Upper lobe of right lung (tissue), 1 donor: ENCODE results near the gene XPC. TPM values are rescaled to one million over a fixed set of nuclear protein-coding genes. Genes with fewer than 3 reads are reported as not detected.

Experiments
- ATAC-seq: fragments of 200-7000 bp; cut with Tn5 transposase; one replicate; pipeline ENCODE4 v1.9.1; 2020; ENCODE audit warnings: mild to moderate bottlenecking, moderate library complexity
- DNase-seq: peaks from one replicate; pipeline ENCODE4 v3.0.0-alpha.2; 2020
- H3K27ac ChIP-seq: fragments of 200-600 bp; one replicate; pipeline ENCODE4 v1.8.0; 2022
- H3K27me3 ChIP-seq: fragments of 200-600 bp; one replicate; pipeline ENCODE4 v1.8.0; 2022; ENCODE audit warnings: mild to moderate bottlenecking
- H3K36me3 ChIP-seq: fragments of 200-600 bp; one replicate; pipeline ENCODE4 v1.8.0; 2022
- H3K4me1 ChIP-seq: fragments of 200-600 bp; one replicate; pipeline ENCODE4 v1.8.0; 2022
- H3K4me3 ChIP-seq: fragments of 200-600 bp; one replicate; pipeline ENCODE4 v1.8.0; 2022; ENCODE audit warnings: mild to moderate bottlenecking
- H3K9me3 ChIP-seq: fragments of 200-600 bp; one replicate; pipeline ENCODE4 v1.8.0; 2022
- CTCF ChIP-seq: fragments of 200-600 bp; IDR thresholded peaks from one replicate; pipeline ENCODE4 v1.8.0; 2022; ENCODE audit warnings: antibody characterized with exemption
- intact Hi-C: fragments of 100-400 bp; cut with DNase I; formaldehyde crosslinking; loops from one replicate; pipeline ENCODE4 v1.11.0; 2022
- total RNA-seq: library from RNA; stranded (reverse); fragmentation: NEBNext Ultra II Directional; extraction: Animal tissue kit (Norgen Biotek cat#: 25700); gene quantifications from one replicate; pipeline ENCODE4 v1.2.1, GENCODE V29; 2021
- donor health status: DM: no; HTN: yes; CAD: no; lungs with severe emphysema.

XPC gene
- total RNA-seq, 1 donor from 2014 or later = 36.1 TPM

- no peak overlapping the region for H3K27ac ChIP-seq
- no peak for DNase-seq
- no peaks in the 10 kb centered on the region for H3K27me3 ChIP-seq
- peaks cover 2% of the 10 kb centered on the region for H3K4me1 ChIP-seq
- H3K4me3 ChIP-seq = no peak overlapping the region
- TF ChIP-seq CTCF = no peak
- intact Hi-C loops = no loop called here
- H3K36me3 ChIP-seq = peaks cover 82% of the 10 kb centered on the region
- no peaks in the 10 kb centered on the region for H3K9me3 ChIP-seq
- ATAC-seq = no peak
Observed at GRCh38 chr3:14169871-14170270, 8.5 kb downstream of the XPC start.

- intact Hi-C loops = no loop called here
- Histone ChIP-seq H3K27ac (no peak overlapping the region), H3K36me3 (peaks cover 86% of the 10 kb centered on the region), H3K9me3 (no peaks in the 10 kb centered on the region), H3K4me1 (no peaks in the 10 kb centered on the region), H3K4me3 (no peak overlapping the region), H3K27me3 (no peaks in the 10 kb centered on the region)
- DNase-seq (no peak), ATAC-seq (no peak)
- no peak for TF ChIP-seq CTCF
Observed at GRCh38 chr3:14169435-14169834, 9.0 kb downstream of the XPC start.

GRCh38 chr3:14166877-14167603, 11.4 kb downstream of the XPC start:
- Histone ChIP-seq H3K4me3 (no peak overlapping the region), H3K36me3 (peaks cover 100% of the 10 kb centered on the region), H3K27ac (no peak overlapping the region), H3K9me3 (no peaks in the 10 kb centered on the region), H3K27me3 (no peaks in the 10 kb centered on the region), H3K4me1 (no peaks in the 10 kb centered on the region)
- no peak for TF ChIP-seq CTCF
- no peak for DNase-seq
- no peak for ATAC-seq
- intact Hi-C loops = no loop called here

- Histone ChIP-seq H3K4me1 (no peaks in the 10 kb centered on the region), H3K9me3 (peaks cover 13% of the 10 kb centered on the region), H3K27me3 (no peaks in the 10 kb centered on the region), H3K27ac (no peak overlapping the region), H3K4me3 (no peak overlapping the region), H3K36me3 (peaks cover 100% of the 10 kb centered on the region)
- intact Hi-C loops = no loop called here
- ATAC-seq = no peak
- TF ChIP-seq CTCF = no peak
- no peak for DNase-seq
Observed at GRCh38 chr3:14162178-14162577, 16.2 kb downstream of the XPC start.

- Histone ChIP-seq H3K9me3 (peaks cover 13% of the 10 kb centered on the region), H3K27me3 (no peaks in the 10 kb centered on the region), H3K27ac (no peak overlapping the region), H3K4me3 (no peak overlapping the region), H3K4me1 (no peaks in the 10 kb centered on the region), H3K36me3 (peaks cover 100% of the 10 kb centered on the region)
- no peak for TF ChIP-seq CTCF
- ATAC-seq (no peak), DNase-seq (no peak)
- intact Hi-C loops = no loop called here
Observed at GRCh38 chr3:14161282-14161681, 17.1 kb downstream of the XPC start.

GRCh38 chr3:14159426-14159825, 19.0 kb downstream of the XPC start:
- no peak for TF ChIP-seq CTCF
- peaks cover 96% of the 10 kb centered on the region for H3K36me3 ChIP-seq
- intact Hi-C loops = no loop called here
- no peak overlapping the region for H3K27ac ChIP-seq
- DNase-seq (no peak), ATAC-seq (no peak)
- peaks cover 13% of the 10 kb centered on the region for H3K9me3 ChIP-seq
- H3K4me3 ChIP-seq = no peak overlapping the region
- H3K27me3 ChIP-seq = no peaks in the 10 kb centered on the region
- H3K4me1 ChIP-seq = no peaks in the 10 kb centered on the region
